GM18517 (cell line): ENCODE results near the gene MARCHF5.
"Not testable (repeated sequence)": the region's sequence is repeated elsewhere in the genome, so short reads cannot be mapped to it uniquely, and the experiment has no call there.

Experiments used
- ATAC-seq: cut with Tn5 transposase; IDR thresholded peaks from one replicate; pipeline ENCODE4 v1.9.1; 2021; ENCODE audit warnings: mild to moderate bottlenecking, moderate library complexity; ENCODE audit not compliant: unreplicated experiment

The MARCHF5 gene

DNA sequence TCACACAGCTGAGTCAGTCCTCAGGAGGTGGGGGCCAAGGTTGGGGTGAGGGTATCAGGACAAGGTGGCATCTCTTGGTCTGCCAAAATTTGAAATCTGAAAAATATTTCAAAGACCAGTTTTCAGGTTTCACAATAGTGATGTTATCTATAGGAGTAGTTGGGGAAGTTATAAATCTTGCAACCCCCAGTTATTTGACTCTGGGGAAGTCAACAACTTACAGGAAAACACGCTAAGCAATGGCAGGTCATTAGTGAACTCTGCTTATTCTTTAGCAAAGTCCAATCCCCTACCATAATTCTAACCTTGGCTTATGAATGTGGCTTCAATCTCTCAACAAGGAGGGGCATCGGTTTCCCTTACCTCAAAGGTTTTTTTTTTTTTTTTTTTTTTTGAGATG lies 94.9 kb downstream of the MARCHF5 start:
- no peak for ATAC-seq

DNA sequence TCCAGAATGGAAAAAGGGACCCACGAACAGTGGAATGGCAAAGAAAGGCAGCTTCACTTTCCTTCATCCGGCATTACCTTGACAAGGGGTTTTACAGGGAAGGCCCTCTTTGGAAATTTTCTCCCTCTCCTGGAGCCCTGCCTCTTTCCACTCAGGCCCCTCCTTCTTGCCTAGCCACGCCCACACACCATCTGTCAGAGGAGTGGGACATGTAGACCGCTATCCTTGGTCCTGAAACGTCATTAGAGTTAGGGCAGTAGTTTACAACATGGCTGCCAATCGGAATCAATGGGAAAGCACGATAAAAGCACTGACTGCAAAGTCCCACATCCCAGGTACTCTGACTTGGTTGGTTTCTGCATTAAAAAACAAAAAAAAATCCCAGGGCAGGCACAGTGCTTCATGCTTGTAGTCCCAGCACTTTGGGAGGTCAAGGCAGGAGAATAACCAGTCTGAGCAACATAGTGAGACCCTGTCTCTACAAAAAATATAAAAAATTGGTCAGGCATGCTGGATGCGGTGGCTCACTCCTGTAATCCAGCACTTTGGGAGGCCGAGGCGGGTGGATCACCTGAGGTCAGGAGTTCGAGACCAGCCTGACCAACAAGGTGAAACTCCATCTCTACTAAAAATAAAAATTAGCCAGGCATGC lies 96.4 kb downstream of the MARCHF5 start:
- ATAC-seq, result no peak

DNA sequence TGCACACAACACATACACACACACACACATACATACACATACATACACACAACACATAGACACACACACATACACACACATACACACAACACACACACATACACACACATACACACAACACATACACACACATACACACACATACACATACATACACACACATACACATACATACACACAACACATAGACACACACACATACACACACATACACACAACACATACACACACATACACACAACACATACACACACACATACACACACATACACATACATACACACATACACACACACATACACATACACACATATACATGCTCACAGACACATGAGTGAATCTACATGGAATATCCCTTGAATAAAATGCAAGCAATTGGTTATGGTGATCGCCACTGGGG lies 102.2 kb downstream of the MARCHF5 start:
- ATAC-seq, result not testable (repeated sequence)

DNA sequence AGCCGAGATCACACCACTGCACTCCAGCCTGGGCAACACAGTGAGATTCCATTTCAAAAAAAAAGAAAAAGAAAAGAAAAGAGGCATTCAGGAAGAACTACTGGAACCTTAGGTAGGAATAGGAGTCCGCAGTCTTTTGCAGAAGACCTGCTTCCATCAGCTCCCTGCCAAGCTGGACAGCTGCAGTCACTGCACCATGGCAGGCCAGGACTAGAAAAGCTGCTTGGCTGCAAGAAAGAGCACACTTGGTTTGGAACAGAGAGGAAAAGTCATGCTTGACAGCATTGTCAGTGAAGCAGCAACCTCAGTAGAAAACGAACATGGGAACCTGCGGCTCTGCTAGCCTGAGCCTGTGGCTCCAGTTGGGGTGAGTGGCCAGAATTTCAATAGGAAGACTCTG lies 104.3 kb downstream of the MARCHF5 start:
- ATAC-seq, result no peak

DNA sequence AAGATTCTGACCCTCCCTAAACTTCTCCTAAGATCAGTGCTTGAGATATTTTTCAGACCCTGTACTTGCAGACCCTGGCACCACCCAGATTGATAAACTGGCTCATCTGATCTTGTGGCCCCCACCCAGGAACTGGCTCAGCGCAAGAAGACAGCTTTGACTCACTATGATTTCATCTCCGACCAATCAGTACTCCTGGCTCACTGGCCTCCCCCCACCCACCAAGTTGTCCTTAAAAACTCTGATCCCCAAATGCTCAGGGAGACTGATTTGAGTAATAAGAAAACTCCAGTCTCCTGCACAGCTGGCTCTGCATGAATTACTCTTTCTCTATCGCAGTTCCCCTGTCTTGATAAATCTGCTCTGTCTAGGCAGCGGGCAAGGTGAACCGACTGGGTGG lies 111.3 kb downstream of the MARCHF5 start:
- ATAC-seq, result not testable (repeated sequence)
